Mesendoderm (in vitro differentiated cells): ENCODE measurements around the gene C6orf141.

Source experiments
- DNase-seq: peaks from one replicate; pipeline ENCODE4 v3.0.0; 2013
- H2AK5ac ChIP-seq: 2 replicates; pipeline ENCODE4 v1.6.1; 2013; ENCODE audit warnings: low read length, inconsistent platforms
- H2BK120ac ChIP-seq: 2 replicates; pipeline ENCODE4 v1.6.1; 2013; ENCODE audit warnings: low read depth, mild to moderate bottlenecking, low read length, moderate library complexity, mixed read lengths
- H2BK15ac ChIP-seq: replicated peaks from 2 replicates; pipeline ENCODE4 v1.6.1; 2013; ENCODE audit warnings: low read depth, mild to moderate bottlenecking, moderate library complexity
- H2BK5ac ChIP-seq: 2 replicates; pipeline ENCODE4 v1.6.1; 2013; ENCODE audit warnings: low read length, inconsistent platforms
- H3K18ac ChIP-seq: 2 replicates; pipeline ENCODE4 v1.6.1; 2013; ENCODE audit warnings: mild to moderate bottlenecking, low read length, mixed read lengths
- H3K23ac ChIP-seq: one replicate; pipeline ENCODE4 v1.6.1; 2013; ENCODE audit warnings: low read length
- H3K27ac ChIP-seq: 2 replicates; pipeline ENCODE4 v1.5.1; 2013; ENCODE audit warnings: low read depth, mild to moderate bottlenecking, inconsistent platforms, low read length, moderate library complexity
- H3K27me3 ChIP-seq: 2 replicates; pipeline ENCODE4 v1.6.1; 2013; ENCODE audit warnings: low read length, control low read depth, mild to moderate bottlenecking, inconsistent platforms; ENCODE audit not compliant: insufficient read depth, poor library complexity
- H3K36me3 ChIP-seq: 2 replicates; pipeline ENCODE4 v1.6.1; 2013; ENCODE audit warnings: low read length, inconsistent platforms; ENCODE audit not compliant: control insufficient read depth, insufficient read depth
- H3K4ac ChIP-seq: one replicate; pipeline ENCODE4 v1.6.1; 2013; ENCODE audit warnings: low read depth, mild to moderate bottlenecking, low read length, moderate library complexity
- H3K4me1 ChIP-seq: 2 replicates; pipeline ENCODE4 v1.6.1; 2013; ENCODE audit warnings: low read depth, low read length, inconsistent platforms; ENCODE audit not compliant: control insufficient read depth
- H3K4me2 ChIP-seq: 2 replicates; pipeline ENCODE4 v1.6.1; 2013; ENCODE audit warnings: low read length
- H3K4me3 ChIP-seq: 2 replicates; pipeline ENCODE4 v1.5.1; 2013; ENCODE audit warnings: mild to moderate bottlenecking, low read length
- H3K56ac ChIP-seq: one replicate; pipeline ENCODE4 v1.6.1; 2013; ENCODE audit warnings: low read length
- H3K79me1 ChIP-seq: 2 replicates; pipeline ENCODE4 v1.6.1; 2013; ENCODE audit warnings: low read length, inconsistent platforms
- H3K79me2 ChIP-seq: 2 replicates; pipeline ENCODE4 v1.6.1; 2013; ENCODE audit warnings: mild to moderate bottlenecking, low read length; ENCODE audit not compliant: control insufficient read depth, insufficient read depth
- H3K9ac ChIP-seq: 2 replicates; pipeline ENCODE4 v1.6.1; 2013; ENCODE audit warnings: low read length, inconsistent platforms
- H4K5ac ChIP-seq: one replicate; pipeline ENCODE4 v1.6.1; 2013; ENCODE audit warnings: low read length
- H4K8ac ChIP-seq: one replicate; pipeline ENCODE4 v1.6.1; 2013; ENCODE audit warnings: low read depth, mild to moderate bottlenecking, control low read depth, low read length, moderate library complexity
- WGBS: extraction: QIAGEN DNeasy Blood & Tissue Kit; methylation state at CpG from one replicate; pipeline ENCODE4 v1.1.7; 2013; ENCODE audit warnings: low lambda C conversion rate, missing lambda C conversion rate; ENCODE audit not compliant: insufficient coverage; ENCODE audit errors: extremely low coverage; 5-methylcytosine and 5-hydroxymethylcytosine counted together

C6orf141 gene

DNA sequence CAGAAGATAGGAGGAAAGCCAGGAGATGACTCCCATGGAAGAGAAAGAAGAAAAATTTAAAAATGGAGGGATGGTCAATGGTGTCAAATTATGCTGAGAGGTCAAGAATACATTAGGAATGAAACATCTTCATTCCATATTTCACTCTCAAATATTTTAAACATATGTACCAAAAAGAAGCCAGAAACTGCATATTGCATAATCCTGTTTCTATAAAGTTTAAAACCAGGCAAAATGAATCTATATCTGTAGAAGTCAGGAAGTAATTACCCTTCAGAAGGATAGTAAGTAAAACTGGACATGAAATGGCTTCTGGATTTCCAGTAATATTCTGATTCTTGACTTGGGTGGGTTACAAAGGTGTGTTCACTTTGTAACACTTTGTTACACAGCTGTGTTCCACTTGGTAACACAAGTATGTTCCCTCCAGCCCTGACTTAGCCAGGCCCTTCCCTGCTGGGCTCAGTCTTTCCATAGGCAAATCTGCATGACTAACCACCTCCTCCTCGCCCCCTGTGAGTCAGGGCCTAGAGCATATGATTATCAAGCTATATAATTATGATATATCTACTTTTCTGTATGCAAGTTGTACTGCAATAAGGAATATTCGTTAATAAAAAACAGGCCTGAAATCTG, 20.2 kb upstream of the C6orf141 start:
- no peak overlapping the region for H2BK120ac ChIP-seq
- no CpG with 5 or more reads among the region's 2 CpGs for WGBS

DNA sequence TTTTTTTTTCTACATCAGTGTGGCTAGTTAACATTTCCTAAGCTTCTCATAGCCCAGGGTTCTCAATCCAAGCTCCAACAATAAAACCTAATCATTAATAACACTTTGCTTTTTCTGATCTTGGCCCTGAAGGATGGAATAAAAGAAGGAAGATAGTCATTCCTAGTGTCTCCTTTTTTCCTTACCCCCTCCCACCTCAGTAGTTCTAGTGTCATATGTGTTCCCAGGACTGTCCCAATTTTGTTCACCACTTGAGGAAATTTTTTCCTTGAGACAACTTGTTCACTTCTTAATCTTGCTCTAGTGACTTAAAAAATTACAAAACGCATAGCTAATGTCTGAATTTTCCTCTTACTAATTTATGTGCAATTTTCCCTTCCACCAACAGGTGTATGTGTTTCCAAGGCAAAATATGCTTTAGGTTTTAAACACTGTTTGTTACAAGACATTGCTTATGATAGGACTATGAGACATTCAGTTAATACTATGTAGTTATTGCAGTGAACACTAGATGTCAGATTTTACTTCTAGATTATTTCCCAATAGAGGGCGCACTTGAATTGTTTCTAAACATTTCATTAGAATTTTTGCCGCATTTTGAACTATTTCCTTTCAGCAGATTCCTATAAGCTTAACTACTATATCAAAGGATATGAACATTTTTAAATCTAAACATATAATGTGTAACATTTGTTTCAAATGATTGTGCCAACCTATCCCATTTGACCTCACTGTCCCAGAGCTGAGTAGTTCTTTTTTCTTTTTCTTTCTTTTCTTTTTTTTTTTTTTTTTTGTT, 18.5 kb upstream of the C6orf141 start:
- Histone ChIP-seq H3K27me3 (no peaks in the 10 kb centered on the region), H3K4me3 (no peak overlapping the region), H2AK5ac (no peak overlapping the region), H3K23ac (no peak overlapping the region), H3K27ac (no peak overlapping the region), H3K79me2 (no peaks in the 10 kb centered on the region), H3K4me2 (no peak overlapping the region), H3K18ac (no peak overlapping the region), H2BK120ac (no peak overlapping the region), H2BK15ac (no peak overlapping the region), H3K56ac (no peak overlapping the region), H3K4ac (no peak overlapping the region), H4K8ac (no peak overlapping the region), H3K9ac (no peak overlapping the region), H4K5ac (no peak overlapping the region), H3K36me3 (no peaks in the 10 kb centered on the region), H3K4me1 (no peaks in the 10 kb centered on the region), H3K79me1 (no peaks in the 10 kb centered on the region), H2BK5ac (no peak overlapping the region)
- DNase-seq: peak; percentile 49
- no CpG with 5 or more reads among the region's 3 CpGs for WGBS

More for the DNA sequence above, 20.2 kb upstream of the C6orf141 start:
- H3K18ac ChIP-seq: no peak overlapping the region
- no peak overlapping the region for H3K4me2 ChIP-seq
- no peak overlapping the region for H3K56ac ChIP-seq
- H3K27ac ChIP-seq: no peak overlapping the region
- H4K8ac ChIP-seq: no peak overlapping the region
- H3K4me3 ChIP-seq: no peak overlapping the region
- H4K5ac ChIP-seq: no peak overlapping the region
- no peaks in the 10 kb centered on the region for H3K4me1 ChIP-seq
- no peak overlapping the region for H3K23ac ChIP-seq
- no peak for DNase-seq
- H3K9ac ChIP-seq: no peak overlapping the region
- no peaks in the 10 kb centered on the region for H3K79me1 ChIP-seq
- H3K27me3 ChIP-seq: no peaks in the 10 kb centered on the region
- no peak overlapping the region for H2AK5ac ChIP-seq
- no peaks in the 10 kb centered on the region for H3K36me3 ChIP-seq
- no peak overlapping the region for H2BK5ac ChIP-seq
- no peak overlapping the region for H2BK15ac ChIP-seq
- H3K79me2 ChIP-seq: no peaks in the 10 kb centered on the region
- no peak overlapping the region for H3K4ac ChIP-seq

DNA sequence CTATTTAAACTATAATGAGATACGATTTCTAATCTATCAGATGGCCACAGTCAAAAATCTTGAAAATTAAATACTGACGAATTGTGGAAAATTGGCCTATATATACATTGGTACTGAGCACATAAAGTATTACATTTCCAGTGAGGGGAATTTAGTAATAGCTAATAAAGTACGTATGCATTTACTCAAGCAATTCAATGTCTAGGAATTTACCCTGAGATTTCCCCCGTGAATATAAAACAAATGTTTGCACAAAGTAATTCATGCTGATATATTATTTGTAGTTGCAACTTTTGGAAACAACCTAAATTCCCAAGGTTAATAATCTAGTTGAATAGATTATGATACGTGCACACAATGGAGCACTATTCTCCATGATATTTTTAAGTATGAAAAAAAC, 14.7 kb upstream of the C6orf141 start:
- Histone ChIP-seq H3K4me2 (no peak overlapping the region), H3K79me1 (no peaks in the 10 kb centered on the region), H2AK5ac (no peak overlapping the region), H3K23ac (no peak overlapping the region), H3K18ac (no peak overlapping the region), H3K27ac (no peak overlapping the region), H4K8ac (no peak overlapping the region), H3K79me2 (no peaks in the 10 kb centered on the region), H3K4me1 (no peaks in the 10 kb centered on the region), H3K4ac (no peak overlapping the region), H3K9ac (no peak overlapping the region), H2BK15ac (no peak overlapping the region), H3K4me3 (no peak overlapping the region), H2BK120ac (no peak overlapping the region), H3K56ac (no peak overlapping the region), H4K5ac (no peak overlapping the region), H2BK5ac (no peak overlapping the region), H3K36me3 (no peaks in the 10 kb centered on the region), H3K27me3 (no peaks in the 10 kb centered on the region)
- WGBS: no CpG with 5 or more reads among the region's 5 CpGs
- DNase-seq: no peak

DNA sequence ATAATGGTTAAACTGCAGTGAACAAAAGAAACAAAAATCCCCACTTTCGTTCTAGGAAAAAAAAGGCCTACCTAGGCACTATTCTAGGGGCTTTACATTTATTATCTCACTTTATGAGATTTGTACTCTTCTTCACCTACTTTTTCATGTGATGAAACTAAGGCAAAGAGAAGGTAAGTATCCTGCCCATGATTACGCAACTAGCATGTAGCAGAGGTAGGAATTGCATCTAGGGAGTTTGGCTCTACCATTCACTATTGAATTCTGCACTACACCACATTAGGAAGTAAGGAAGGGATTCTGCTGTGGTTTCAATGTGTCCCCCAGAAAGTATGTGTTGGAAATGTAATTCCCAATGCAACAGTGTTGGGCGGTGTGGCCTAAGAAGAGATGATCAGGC, 11.4 kb upstream of the C6orf141 start:
- no peak overlapping the region for H3K4me2 ChIP-seq
- H4K5ac ChIP-seq: no peak overlapping the region
- H3K18ac ChIP-seq: no peak overlapping the region
- WGBS: no CpG with 5 or more reads among the region's 3 CpGs
- H2AK5ac ChIP-seq: no peak overlapping the region
- H3K4me3 ChIP-seq: no peak overlapping the region
- no peak overlapping the region for H2BK120ac ChIP-seq
- H3K56ac ChIP-seq: no peak overlapping the region
- no peak overlapping the region for H3K9ac ChIP-seq
- no peaks in the 10 kb centered on the region for H3K79me2 ChIP-seq
- no peaks in the 10 kb centered on the region for H3K79me1 ChIP-seq
- no peak overlapping the region for H3K27ac ChIP-seq
- no peak overlapping the region for H3K4ac ChIP-seq
- no peak for DNase-seq
- H3K36me3 ChIP-seq: no peaks in the 10 kb centered on the region
- H3K4me1 ChIP-seq: no peaks in the 10 kb centered on the region
- H3K23ac ChIP-seq: no peak overlapping the region
- no peaks in the 10 kb centered on the region for H3K27me3 ChIP-seq
- H4K8ac ChIP-seq: no peak overlapping the region
- H2BK15ac ChIP-seq: no peak overlapping the region
- no peak overlapping the region for H2BK5ac ChIP-seq

DNA sequence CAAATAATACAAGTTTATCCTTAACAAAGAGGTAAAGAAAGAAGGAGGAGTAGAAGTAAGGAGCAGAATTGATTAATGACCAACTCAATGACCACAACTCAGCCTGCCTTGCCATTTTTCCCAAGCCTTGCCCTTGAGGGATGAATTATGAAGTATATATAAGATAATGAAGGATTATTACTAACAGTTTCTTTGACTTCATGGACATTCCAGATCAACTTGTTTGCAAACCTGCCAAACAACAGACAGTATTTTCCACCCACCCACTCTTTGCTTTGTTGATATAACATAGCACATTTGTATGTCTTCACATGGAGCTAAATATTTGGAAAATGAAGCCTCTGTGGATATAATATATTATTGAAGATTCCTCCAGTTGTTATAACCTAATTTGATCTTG, 9.9 kb upstream of the C6orf141 start:
- Histone ChIP-seq H2BK120ac (no peak overlapping the region), H3K4me2 (no peak overlapping the region), H3K79me1 (no peaks in the 10 kb centered on the region), H3K9ac (no peak overlapping the region), H3K18ac (no peak overlapping the region), H3K36me3 (no peaks in the 10 kb centered on the region), H3K4me1 (no peaks in the 10 kb centered on the region), H4K8ac (no peak overlapping the region), H3K23ac (no peak overlapping the region), H2AK5ac (no peak overlapping the region), H4K5ac (no peak overlapping the region), H3K79me2 (no peaks in the 10 kb centered on the region), H3K4me3 (no peak overlapping the region), H3K4ac (no peak overlapping the region), H2BK15ac (no peak overlapping the region), H3K27me3 (no peaks in the 10 kb centered on the region), H2BK5ac (no peak overlapping the region), H3K56ac (no peak overlapping the region), H3K27ac (no peak overlapping the region)
- DNase-seq: no peak
